ENCODE measurements around the gene GNB1. TPM values are rescaled to one million over a fixed set of nuclear protein-coding genes. Genes with fewer than 3 reads are reported as not detected.

GNB1 gene
- total and polyA plus RNA-seq, 12 donors = 64.9 to 228 (median 168) TPM

- Histone ChIP-seq H3K4me3 (no peak overlapping the region), H3K27me3 (no peaks in the 10 kb centered on the region), H3K9me3 (no peaks in the 10 kb centered on the region), H3K27ac (no peak overlapping the region), H3K4me1 (peaks cover 0 to 22% (median 15%) of the 10 kb centered on the region in 9 donors), H3K36me3 (peaks cover 6 to 97% (median 60%) of the 10 kb centered on the region in 9 donors)
- WGBS, 2 donors = 90% methylated on average over 33 of the region's 33 CpGs
- intact Hi-C loops (cut with DNase I) = loop anchor here in 1 of 10 donors (5.0 kb wide), 1 partner anchor 150 kb away; no protein-coding TSS in a partner anchor
- no peak for ATAC-seq
- TF ChIP-seq CTCF (IDR thresholded peaks at IDR 0.05) = no peak
- no peak for DNase-seq
Observed at GRCh38 chr1:1756661-1757421, 134.0 kb downstream of the GNB1 start.

GRCh38 chr1:1755852-1756251 is 135.0 kb downstream of the GNB1 start:
- peaks cover 6 to 87% (median 50%) of the 10 kb centered on the region in 9 donors for H3K36me3 ChIP-seq
- TF ChIP-seq CTCF (IDR thresholded peaks at IDR 0.05) = no peak
- no peaks in the 10 kb centered on the region for H3K27me3 ChIP-seq
- WGBS, 2 donors = 83 to 88% methylated on average over 15 of the region's 15 CpGs
- peaks cover 0 to 22% (median 15%) of the 10 kb centered on the region in 9 donors for H3K4me1 ChIP-seq
- intact Hi-C loops (cut with DNase I) = loop anchor here in 1 of 10 donors (5.0 kb wide), 1 partner anchor 151 kb away; no protein-coding TSS in a partner anchor
- no peaks in the 10 kb centered on the region for H3K9me3 ChIP-seq
- no peak for ATAC-seq
- DNase-seq = no peak
- no peak overlapping the region for H3K27ac ChIP-seq
- H3K4me3 ChIP-seq = no peak overlapping the region

GRCh38 chr1:1755426-1755825 is 135.5 kb downstream of the GNB1 start:
- Histone ChIP-seq H3K4me1 (peaks cover 0 to 22% (median 15%) of the 10 kb centered on the region in 9 donors), H3K27me3 (no peaks in the 10 kb centered on the region), H3K27ac (no peak overlapping the region), H3K9me3 (no peaks in the 10 kb centered on the region), H3K36me3 (peaks cover 6 to 83% (median 47%) of the 10 kb centered on the region in 9 donors), H3K4me3 (no peak overlapping the region)
- intact Hi-C loops (cut with DNase I) = loop anchor here in 1 of 10 donors (5.0 kb wide), 1 partner anchor 152 kb away; no protein-coding TSS in a partner anchor
- DNase-seq (no peak), ATAC-seq (no peak)
- 89 to 96% methylated on average over 19 of the region's 19 CpGs for WGBS, 2 donors
- TF ChIP-seq CTCF (IDR thresholded peaks at IDR 0.05) = no peak

GRCh38 chr1:1754051-1754815 is 136.7 kb downstream of the GNB1 start:
- no peaks in the 10 kb centered on the region for H3K9me3 ChIP-seq
- no peak overlapping the region for H3K4me3 ChIP-seq
- WGBS, 2 donors = 91 to 92% methylated on average over 47 to 49 of the region's 49 CpGs
- H3K4me1 ChIP-seq = peaks cover 0 to 15% (median 9%) of the 10 kb centered on the region in 9 donors
- intact Hi-C loops (cut with DNase I) = no loop called here
- no peak for ATAC-seq
- TF ChIP-seq CTCF (IDR thresholded peaks at IDR 0.05) = no peak
- no peak for DNase-seq
- H3K27me3 ChIP-seq = no peaks in the 10 kb centered on the region
- no peak overlapping the region for H3K27ac ChIP-seq
- peaks cover 6 to 71% (median 41%) of the 10 kb centered on the region in 9 donors for H3K36me3 ChIP-seq

Measured in heart right ventricle (tissue), 16 donors.